Lung (tissue), 12 donors: ENCODE data around the gene GALNT2. TPM values are rescaled to one million over a fixed set of nuclear protein-coding genes. Genes with fewer than 3 reads are reported as not detected.

ENCODE experiments used
- ATAC-seq: fragments of 200-7000 bp; cut with Tn5 transposase; one replicate; pipeline ENCODE4 v1.9.1; 2020; ENCODE audit warnings: moderate number of reproducible peaks; ENCODE audit not compliant: insufficient read depth, low FRiP score
- DNase-seq, 3 donors: peaks; one replicate each; pipeline ENCODE4 v3.0.0-alpha.2; 2013 to 2017
- H3K27ac ChIP-seq, 2 donors: one replicate each; pipeline ENCODE4 v1.5.1; 2013; ENCODE audit warnings: mild to moderate bottlenecking in 2 of 2, moderate library complexity in 2 of 2, control low read depth in 1 of 2, inconsistent platforms in 1 of 2, low read depth in 1 of 2, low read length in 1 of 2
- H3K27me3 ChIP-seq, 3 donors: one replicate each; pipeline ENCODE4 v1.5.1; 2013; ENCODE audit warnings: low read length in 2 of 3; ENCODE audit not compliant: control insufficient read depth in 3 of 3, insufficient read depth in 3 of 3
- H3K36me3 ChIP-seq, 4 donors: one replicate each; pipeline ENCODE4 v1.5.1; 2013; ENCODE audit warnings: low read length in 4 of 4, mild to moderate bottlenecking in 1 of 4, moderate library complexity in 1 of 4; ENCODE audit not compliant: control insufficient read depth in 4 of 4, insufficient read depth in 4 of 4
- H3K4me1 ChIP-seq, 5 donors: one replicate each; pipeline ENCODE4 v1.5.1; 2013; ENCODE audit warnings: low read length in 5 of 5, mild to moderate bottlenecking in 2 of 5, moderate library complexity in 1 of 5; ENCODE audit not compliant: control insufficient read depth in 5 of 5, insufficient read depth in 5 of 5
- H3K4me3 ChIP-seq: one replicate; pipeline ENCODE4 v1.5.1; 2013; ENCODE audit warnings: mild to moderate bottlenecking, control low read depth, moderate library complexity
- H3K9ac ChIP-seq, 2 donors: one replicate each; pipeline ENCODE4 v1.5.1; 2013; ENCODE audit warnings: low read length in 2 of 2, control low read depth in 1 of 2; ENCODE audit not compliant: insufficient read depth in 1 of 2
- H3K9me3 ChIP-seq, 4 donors: one replicate each; pipeline ENCODE4 v1.5.1; 2013; ENCODE audit warnings: low read length in 3 of 4, mild to moderate bottlenecking in 1 of 4, moderate library complexity in 1 of 4; ENCODE audit not compliant: control insufficient read depth in 4 of 4, insufficient read depth in 3 of 4
- CTCF ChIP-seq: IDR thresholded peaks from 2 replicates; pipeline ENCODE4 v1.5.1; 2012; ENCODE audit warnings: mild to moderate bottlenecking; ENCODE audit errors: control extremely low read depth, extremely low read depth
- WGBS, 2 donors: extraction: QIAGEN DNeasy Blood & Tissue Kit; methylation state at CpG; one replicate each; pipeline ENCODE4 v1.1.7; 2013; 5-methylcytosine and 5-hydroxymethylcytosine counted together
- polyA plus RNA-seq, 2 donors: library from polyadenylated mRNA; stranded (reverse); fragments of 200-250 nt; gene quantifications; one replicate each; pipeline ENCODE4 v1.2.1, GENCODE V29; 2013
- total RNA-seq, 2 donors: library from RNA; depleted of rRNA in 1 of 2; stranded (reverse); fragments of >200 nt in 1 of 2; gene quantifications; one replicate each; pipeline ENCODE4 v1.2.1, GENCODE V29; 2014 to 2021
- donor health status: control.
- donor health status: control.
- donor health status: Bipolar disorder and iron deficiency.
- donor health status: healthy.
- donor health status: DM: yes; HTN: yes; CAD: no.

GALNT2 gene
- total and polyA plus RNA-seq, 4 donors, result 23.1 to 101 (median 58.9) TPM

GRCh38 chr1:230292689-230293389, 225.8 kb downstream of the GALNT2 start:
- H3K4me3 ChIP-seq, result no peak overlapping the region
- no peaks in the 10 kb centered on the region for H3K4me1 ChIP-seq
- DNase-seq (peak in 1 of 3 donors; percentile 12), ATAC-seq (no peak)
- no peak for TF ChIP-seq CTCF
- no peak overlapping the region for H3K27ac ChIP-seq
- H3K9ac ChIP-seq, result no peak overlapping the region
- WGBS, 2 donors, result 76 to 83% methylated on average over 12 of the region's 12 CpGs
- H3K27me3 ChIP-seq, result peaks cover 0 to 12% (median 0%) of the 10 kb centered on the region in 3 donors
- H3K36me3 ChIP-seq, result no peaks in the 10 kb centered on the region
- no peaks in the 10 kb centered on the region for H3K9me3 ChIP-seq

GRCh38 chr1:230293390-230293700, 226.3 kb downstream of the GALNT2 start:
- no peak overlapping the region for H3K4me3 ChIP-seq
- WGBS, 2 donors, result 77 to 78% methylated on average over 7 of the region's 7 CpGs
- DNase-seq (no peak), ATAC-seq (no peak)
- no peaks in the 10 kb centered on the region for H3K9me3 ChIP-seq
- H3K27ac ChIP-seq, result no peak overlapping the region
- no peak overlapping the region for H3K9ac ChIP-seq
- peaks cover 0 to 12% (median 0%) of the 10 kb centered on the region in 3 donors for H3K27me3 ChIP-seq
- no peaks in the 10 kb centered on the region for H3K4me1 ChIP-seq
- no peak for TF ChIP-seq CTCF
- no peaks in the 10 kb centered on the region for H3K36me3 ChIP-seq

GRCh38 chr1:230295367-230295766, 228.3 kb downstream of the GALNT2 start:
- no peak overlapping the region for H3K9ac ChIP-seq
- H3K27me3 ChIP-seq, result peaks cover 0 to 12% (median 0%) of the 10 kb centered on the region in 3 donors
- H3K36me3 ChIP-seq, result no peaks in the 10 kb centered on the region
- no peak overlapping the region for H3K27ac ChIP-seq
- H3K9me3 ChIP-seq, result no peaks in the 10 kb centered on the region
- 39 to 77% methylated on average over 3 of the region's 3 CpGs for WGBS, 2 donors
- TF ChIP-seq CTCF, result no peak
- no peaks in the 10 kb centered on the region for H3K4me1 ChIP-seq
- H3K4me3 ChIP-seq, result no peak overlapping the region
- ATAC-seq (no peak), DNase-seq (no peak)
